NT2/D1 (cell line): Measurements from ENCODE around the gene GLIS1.

Experiments used
- DNase-seq: peaks from one replicate; pipeline ENCODE4 v3.0.0-alpha.2; 2011; ENCODE audit warnings: low read depth, low spot score
- H3K27me3 ChIP-seq: 2 replicates; pipeline ENCODE4 v1.6.0; 2011; ENCODE audit warnings: mild to moderate bottlenecking; ENCODE audit not compliant: insufficient read length, insufficient read depth
- H3K36me3 ChIP-seq: 2 replicates; pipeline ENCODE4 v1.6.1; 2011; ENCODE audit warnings: mild to moderate bottlenecking, low read length, mixed read lengths; ENCODE audit not compliant: insufficient read depth, insufficient read length
- H3K4me1 ChIP-seq: 2 replicates; pipeline ENCODE4 v1.5.1; 2011; ENCODE audit not compliant: insufficient read depth, insufficient read length
- H3K4me3 ChIP-seq: 2 replicates; pipeline ENCODE4 v1.5.1; 2011; ENCODE audit warnings: low read depth; ENCODE audit not compliant: insufficient read length
- H3K9ac ChIP-seq: 2 replicates; pipeline ENCODE4 v1.6.0; 2011; ENCODE audit warnings: low read depth; ENCODE audit not compliant: insufficient read length
- H3K9me3 ChIP-seq: 2 replicates; pipeline ENCODE4 v1.5.1; 2011; ENCODE audit warnings: mild to moderate bottlenecking, low read length; ENCODE audit not compliant: insufficient read depth
- SUZ12 ChIP-seq: IDR thresholded peaks from 2 replicates; pipeline ENCODE4 v1.6.1; 2011; ENCODE audit not compliant: insufficient read length, insufficient read depth; ENCODE audit errors: extremely low read depth
- YY1 ChIP-seq: IDR thresholded peaks from 2 replicates; pipeline ENCODE4 v1.6.1; 2011; ENCODE audit not compliant: insufficient read length, insufficient read depth
- ZNF274 ChIP-seq: IDR thresholded peaks from 2 replicates; pipeline ENCODE4 v1.6.1; 2011; ENCODE audit warnings: mild to moderate bottlenecking, low read depth, low read length

Gene GLIS1

GRCh38 chr1:53508991-53509666, 229.8 kb downstream of the GLIS1 start:
- Histone ChIP-seq H3K4me3 (no peak overlapping the region), H3K9me3 (no peaks in the 10 kb centered on the region), H3K4me1 (peaks cover 72% of the 10 kb centered on the region), H3K9ac (peak overlapping the region; percentile 51), H3K36me3 (no peaks in the 10 kb centered on the region), H3K27me3 (peaks cover 3% of the 10 kb centered on the region)
- DNase-seq: no peak
- TF ChIP-seq YY1: no peak
- TF ChIP-seq SUZ12: no peak
- TF ChIP-seq ZNF274: no peak

DNA sequence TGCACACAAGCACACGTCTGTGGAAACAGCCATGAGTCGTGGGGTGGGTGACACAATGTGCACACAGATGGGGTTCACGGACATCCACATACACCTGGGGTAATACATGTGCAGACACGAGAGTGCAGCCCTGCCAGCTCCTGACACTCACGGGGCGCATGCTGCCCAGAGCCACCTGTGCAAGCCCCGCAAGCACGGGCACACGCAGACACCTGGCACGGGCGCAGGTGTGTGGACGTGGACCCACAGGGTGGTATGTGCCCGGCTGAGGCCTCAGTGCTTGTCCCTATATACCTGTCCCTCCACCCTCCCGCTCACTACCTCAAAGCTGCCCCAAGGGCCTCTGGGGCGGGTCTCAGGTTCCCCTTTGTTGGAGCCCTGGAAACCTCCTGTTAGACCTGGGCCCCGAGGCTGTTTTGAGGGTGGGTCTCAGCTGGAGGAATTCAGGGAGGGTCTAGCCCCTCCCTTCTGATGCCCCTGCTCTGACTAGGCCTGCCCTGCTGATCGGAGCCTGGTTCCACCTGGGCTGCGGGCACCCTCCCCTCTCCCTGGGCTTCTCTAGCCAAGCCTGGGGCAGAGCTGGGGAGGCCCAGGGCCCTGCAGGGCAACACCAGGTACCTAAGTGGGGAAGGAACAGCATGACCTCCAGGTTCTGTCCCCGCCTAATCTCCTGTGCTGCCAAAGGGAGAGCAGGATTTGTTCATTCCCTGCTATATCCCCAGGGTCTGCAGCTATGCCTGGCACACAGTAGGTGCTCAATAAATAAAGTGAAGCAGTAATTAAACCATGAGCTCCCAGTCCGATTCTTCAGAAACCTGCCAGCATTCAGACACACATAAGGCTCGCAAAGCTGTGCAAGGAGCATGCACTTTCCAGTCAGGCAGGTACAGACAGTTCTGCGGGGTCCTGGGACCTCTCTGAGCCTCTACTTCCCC, 230.6 kb downstream of the GLIS1 start:
- Histone ChIP-seq H3K4me3 (no peak overlapping the region), H3K27me3 (peaks cover 3% of the 10 kb centered on the region), H3K9ac (peak overlapping the region; percentile 51), H3K36me3 (no peaks in the 10 kb centered on the region), H3K4me1 (peaks cover 73% of the 10 kb centered on the region), H3K9me3 (no peaks in the 10 kb centered on the region)
- TF ChIP-seq ZNF274 (no peak), YY1 (no peak)
- DNase-seq: no peak

- DNase-seq: peak; percentile 59
- H3K4me3 ChIP-seq: no peak overlapping the region
- H3K9me3 ChIP-seq: no peaks in the 10 kb centered on the region
- H3K4me1 ChIP-seq: peaks cover 67% of the 10 kb centered on the region
- TF ChIP-seq SUZ12: no peak
- TF ChIP-seq YY1: no peak
- TF ChIP-seq ZNF274: no peak
- H3K36me3 ChIP-seq: no peaks in the 10 kb centered on the region
- H3K27me3 ChIP-seq: peaks cover 3% of the 10 kb centered on the region
- H3K9ac ChIP-seq: peak overlapping the region; percentile 46
Measured at GRCh38 chr1:53507116-53507820, 231.7 kb downstream of the GLIS1 start.

DNA sequence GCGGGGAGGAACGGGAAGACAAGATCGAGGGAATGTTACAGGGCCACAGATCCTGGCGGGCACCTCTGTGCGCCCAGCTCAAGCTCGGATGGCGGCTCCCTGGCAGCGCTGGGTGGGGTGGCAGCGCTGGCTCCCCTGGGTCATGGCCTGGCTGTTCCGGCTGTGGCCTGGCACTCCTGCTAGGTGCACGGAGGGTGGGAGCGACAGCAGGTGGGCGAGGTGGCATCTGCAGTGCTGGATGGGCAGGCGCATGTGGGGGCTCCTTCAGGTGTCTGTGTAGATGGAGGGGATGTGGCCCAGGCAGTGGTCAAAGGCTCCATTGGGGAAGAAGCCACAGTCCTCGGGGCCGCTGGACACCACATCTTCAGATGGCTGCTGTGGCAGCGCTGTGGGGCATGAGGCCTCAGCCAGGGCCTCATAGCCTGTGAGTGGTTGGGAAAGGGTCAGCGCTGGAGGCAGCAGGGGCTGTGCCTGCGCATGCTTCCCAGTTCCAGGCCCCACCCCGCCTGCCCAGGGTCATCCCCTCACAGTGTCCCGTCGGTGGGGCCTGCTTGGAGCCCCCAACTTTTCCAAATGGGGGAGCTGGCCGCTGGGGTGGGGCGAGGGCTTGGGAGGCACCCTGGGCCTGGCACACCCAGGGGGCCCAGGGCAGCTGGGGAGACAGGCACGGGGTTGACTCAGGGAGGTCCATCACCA, 232.5 kb downstream of the GLIS1 start:
- peaks cover 3% of the 10 kb centered on the region for H3K27me3 ChIP-seq
- DNase-seq: no peak
- H3K4me3 ChIP-seq: no peak overlapping the region
- no peaks in the 10 kb centered on the region for H3K36me3 ChIP-seq
- peak overlapping the region; percentile 46 for H3K9ac ChIP-seq
- H3K4me1 ChIP-seq: peaks cover 66% of the 10 kb centered on the region
- TF ChIP-seq SUZ12: no peak
- no peak for TF ChIP-seq YY1
- no peak for TF ChIP-seq ZNF274
- H3K9me3 ChIP-seq: no peaks in the 10 kb centered on the region

GRCh38 chr1:53505891-53506290, 233.1 kb downstream of the GLIS1 start:
- Histone ChIP-seq H3K36me3 (no peaks in the 10 kb centered on the region), H3K4me1 (peaks cover 72% of the 10 kb centered on the region), H3K4me3 (no peak overlapping the region), H3K9me3 (no peaks in the 10 kb centered on the region), H3K9ac (peak overlapping the region; percentile 39), H3K27me3 (peaks cover 3% of the 10 kb centered on the region)
- no peak for TF ChIP-seq ZNF274
- TF ChIP-seq SUZ12: no peak
- TF ChIP-seq YY1: no peak
- no peak for DNase-seq

- Histone ChIP-seq H3K36me3 (no peaks in the 10 kb centered on the region), H3K4me3 (no peak overlapping the region), H3K4me1 (peaks cover 71% of the 10 kb centered on the region), H3K9me3 (no peaks in the 10 kb centered on the region), H3K27me3 (peaks cover 3% of the 10 kb centered on the region), H3K9ac (peak overlapping the region; percentile 39)
- TF ChIP-seq YY1 (no peak), ZNF274 (no peak), SUZ12 (no peak)
- DNase-seq: no peak
Measured at GRCh38 chr1:53505401-53505800, 233.6 kb downstream of the GLIS1 start.
